ENCODE data around the gene EXOC4. TPM values are rescaled to one million over a fixed set of nuclear protein-coding genes. Genes with fewer than 3 reads are reported as not detected.

The EXOC4 gene
- total RNA-seq, 2 experiments from 2014 or later: 58.0 to 59.9 TPM

GRCh38 chr7:133534816-133535215 lies 281.9 kb downstream of the EXOC4 start:
- CTCF ChIA-PET: interaction anchor here (0.9 kb wide), 1 partner anchor 12 kb away, joined by 3 read pairs; no protein-coding TSS in a partner anchor
- intact Hi-C loops (cut with DNase I, micrococcal nuclease): no loop called here
- peaks cover 30% of the 10 kb centered on the region for H3K4me1 Mint-ChIP-seq (ENCODE audit: low read depth)

DNA sequence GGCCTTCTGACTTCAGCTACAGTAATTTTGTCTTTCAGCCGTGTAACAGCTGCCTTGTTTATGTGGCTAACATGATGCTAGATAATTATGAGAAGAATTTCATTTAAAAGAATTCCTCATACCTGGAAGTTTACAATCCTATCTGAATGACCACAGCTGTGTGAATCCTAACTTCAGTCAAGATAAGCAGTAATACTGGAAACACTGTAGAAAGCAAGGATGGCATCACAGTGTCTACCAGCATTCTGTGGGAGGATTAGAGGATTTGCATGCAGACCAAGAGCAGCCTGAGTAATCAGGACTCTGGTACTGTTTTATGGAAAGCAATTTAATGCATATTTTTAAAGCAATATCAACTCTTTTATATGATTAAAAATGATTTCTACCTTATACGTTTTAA lies 282.4 kb downstream of the EXOC4 start:
- no peak for TF ChIP-seq CTCF (IDR thresholded peaks at IDR 0.05)
- ATAC-seq (ENCODE audit: poor library complexity) (no peak), DNase-seq (no peak)
- H3K9me3 ChIP-seq (ENCODE audit: control insufficient read depth in 1 of 2, insufficient read depth in 1 of 2, low read length in 2 of 2): no peaks in the 10 kb centered on the region
- no peak overlapping the region for H3K4me3 ChIP-seq (ENCODE audit: low read length)
- H3K36me3 ChIP-seq (ENCODE audit: insufficient read depth, low read length): no peaks in the 10 kb centered on the region
- Mint-ChIP-seq H3K4me3 (no peak overlapping the region), H3K27me3 (no peaks in the 10 kb centered on the region), H3K4me1 (ENCODE audit: low read depth) (peaks cover 30% of the 10 kb centered on the region), H3K36me3 (ENCODE audit: low read depth) (peaks cover 11% of the 10 kb centered on the region), H3K9me3 (no peaks in the 10 kb centered on the region), H3K27ac (no peak overlapping the region)
- CTCF ChIA-PET: interaction anchor here (0.9 kb wide), 1 partner anchor 12 kb away, joined by 3 read pairs; no protein-coding TSS in a partner anchor
- H3K27me3 ChIP-seq (ENCODE audit: control insufficient read depth in 1 of 2, insufficient read depth in 2 of 2, low read length in 2 of 2): no peaks in the 10 kb centered on the region
- H3K27ac ChIP-seq (ENCODE audit: low read depth in 1 of 2, low read length in 2 of 2): no peak overlapping the region
- intact Hi-C loops (cut with DNase I, micrococcal nuclease): no loop called here
- H3K4me1 ChIP-seq (ENCODE audit: insufficient read depth, low read length): no peaks in the 10 kb centered on the region
- POLR2A ChIA-PET: no interaction called here

More at GRCh38 chr7:133534816-133535215, 281.9 kb downstream of the EXOC4 start:
- Histone ChIP-seq H3K4me3 (ENCODE audit: low read length) (no peak overlapping the region), H3K9me3 (ENCODE audit: control insufficient read depth in 1 of 2, insufficient read depth in 1 of 2, low read length in 2 of 2) (no peaks in the 10 kb centered on the region), H3K4me1 (ENCODE audit: insufficient read depth, low read length) (no peaks in the 10 kb centered on the region), H3K36me3 (ENCODE audit: insufficient read depth, low read length) (no peaks in the 10 kb centered on the region), H3K27me3 (ENCODE audit: control insufficient read depth in 1 of 2, insufficient read depth in 2 of 2, low read length in 2 of 2) (no peaks in the 10 kb centered on the region), H3K27ac (ENCODE audit: low read depth in 1 of 2, low read length in 2 of 2) (no peak overlapping the region)
- Mint-ChIP-seq H3K9me3 (no peaks in the 10 kb centered on the region), H3K27me3 (no peaks in the 10 kb centered on the region), H3K4me3 (no peak overlapping the region), H3K36me3 (ENCODE audit: low read depth) (peaks cover 11% of the 10 kb centered on the region), H3K27ac (no peak overlapping the region)
- DNase-seq (no peak), ATAC-seq (ENCODE audit: poor library complexity) (no peak)
- POLR2A ChIA-PET: no interaction called here
- TF ChIP-seq CTCF (IDR thresholded peaks at IDR 0.05): no peak

DNA sequence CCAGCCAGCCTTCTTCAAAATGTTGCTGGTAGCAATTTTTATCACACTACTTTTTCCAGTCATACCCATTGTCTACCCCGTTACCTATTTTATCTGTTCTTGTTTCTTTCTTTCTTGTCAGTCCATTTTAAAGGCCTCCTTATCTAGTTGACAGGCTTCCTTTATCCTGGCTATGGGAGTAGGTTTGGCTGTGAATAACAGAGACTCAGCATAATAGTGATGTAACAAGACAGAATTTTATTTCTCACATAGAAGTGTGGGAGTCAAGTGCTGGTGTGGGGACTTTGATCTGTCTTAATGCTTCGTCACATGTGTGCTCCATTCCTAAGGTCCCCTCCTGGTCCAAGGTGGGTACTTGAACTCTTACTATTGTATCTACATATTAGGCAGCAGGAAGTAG lies 283.6 kb downstream of the EXOC4 start:
- no peaks in the 10 kb centered on the region for H3K36me3 ChIP-seq (ENCODE audit: insufficient read depth, low read length)
- no peak overlapping the region for H3K27ac Mint-ChIP-seq
- intact Hi-C loops (cut with DNase I, micrococcal nuclease): no loop called here
- peaks cover 30% of the 10 kb centered on the region for H3K4me1 Mint-ChIP-seq (ENCODE audit: low read depth)
- ChIA-PET POLR2A (no interaction called here), CTCF (no interaction called here)
- H3K4me3 ChIP-seq (ENCODE audit: low read length): no peak overlapping the region
- H3K4me3 Mint-ChIP-seq: no peak overlapping the region
- H3K36me3 Mint-ChIP-seq (ENCODE audit: low read depth): peaks cover 11% of the 10 kb centered on the region
- no peak for ATAC-seq (ENCODE audit: poor library complexity)
- no peak for TF ChIP-seq CTCF (IDR thresholded peaks at IDR 0.05)
- H3K27ac ChIP-seq (ENCODE audit: low read depth in 1 of 2, low read length in 2 of 2): no peak overlapping the region
- no peaks in the 10 kb centered on the region for H3K9me3 ChIP-seq (ENCODE audit: control insufficient read depth in 1 of 2, insufficient read depth in 1 of 2, low read length in 2 of 2)
- no peak for DNase-seq
- no peaks in the 10 kb centered on the region for H3K9me3 Mint-ChIP-seq
- H3K4me1 ChIP-seq (ENCODE audit: insufficient read depth, low read length): no peaks in the 10 kb centered on the region
- no peaks in the 10 kb centered on the region for H3K27me3 ChIP-seq (ENCODE audit: control insufficient read depth in 1 of 2, insufficient read depth in 2 of 2, low read length in 2 of 2)
- H3K27me3 Mint-ChIP-seq: no peaks in the 10 kb centered on the region
